CD14-positive monocyte (primary cell): ENCODE results near the gene IP6K2. TPM values are rescaled to one million over a fixed set of nuclear protein-coding genes. Genes with fewer than 3 reads are reported as not detected.

Experiments
- DNase-seq, 3 donors: peaks; one replicate each; pipeline ENCODE4 v3.0.0-alpha.2; 2011 to 2022
- H2AFZ ChIP-seq: 2 replicates; pipeline ENCODE4 v1.6.0; 2012; ENCODE audit warnings: mild to moderate bottlenecking, low read depth, low read length, inconsistent platforms; ENCODE audit not compliant: insufficient read depth, poor library complexity, severe bottlenecking
- H3K27ac ChIP-seq, 2 donors: 1 replicate in 1 of 2; 2 replicates in 1 of 2; pipeline ENCODE4 v1.5.1; 2012 to 2013; ENCODE audit warnings: low read length in 2 of 2, control low read depth in 1 of 2, inconsistent platforms in 1 of 2, low read depth in 1 of 2, mild to moderate bottlenecking in 1 of 2
- H3K27me3 ChIP-seq, 2 donors: one replicate each; pipeline versions ENCODE4 v1.6.0 to v1.6.1; 2011 to 2013; ENCODE audit warnings: low read length in 2 of 2; ENCODE audit not compliant: control insufficient read depth in 2 of 2, insufficient read depth in 2 of 2
- H3K36me3 ChIP-seq, 2 donors: replicated peaks in 1 of 2; 1 replicate in 1 of 2; 2 replicates in 1 of 2; pipeline versions ENCODE4 v1.5.1 to v1.6.1; 2012 to 2013; ENCODE audit warnings: low read length in 2 of 2, control low read depth in 1 of 2, inconsistent platforms in 1 of 2, mild to moderate bottlenecking in 1 of 2; ENCODE audit not compliant: insufficient read depth in 2 of 2, control insufficient read depth in 1 of 2
- H3K4me1 ChIP-seq, 2 donors: 1 replicate in 1 of 2; 2 replicates in 1 of 2; pipeline versions ENCODE4 v1.5.1 to v1.6.1; 2012 to 2013; ENCODE audit warnings: low read length in 2 of 2, control low read depth in 1 of 2, inconsistent platforms in 1 of 2, mild to moderate bottlenecking in 1 of 2, moderate library complexity in 1 of 2; ENCODE audit not compliant: insufficient read depth in 2 of 2, control insufficient read depth in 1 of 2
- H3K4me2 ChIP-seq: replicated peaks from 2 replicates; pipeline ENCODE3; 2012; ENCODE audit warnings: low read length, moderate library complexity, mild to moderate bottlenecking; ENCODE audit not compliant: poor library complexity, severe bottlenecking; ENCODE audit errors: extremely low read depth
- H3K4me3 ChIP-seq, 3 experiments: fragments of 200-600 bp in 1 of 3; sonication (generic) in 1 of 3; replicated peaks in 1 of 3; 1 replicate in 2 of 3; 2 replicates in 1 of 3; pipeline ENCODE4 v1.5.1; 2011 to 2013; ENCODE audit warnings: low read length in 3 of 3, mild to moderate bottlenecking in 3 of 3, control low read depth in 2 of 3, low read depth in 2 of 3, inconsistent platforms in 1 of 3, moderate library complexity in 1 of 3
- H3K79me2 ChIP-seq: 2 replicates; pipeline ENCODE4 v1.6.0; 2012; ENCODE audit warnings: mild to moderate bottlenecking, control low read depth, inconsistent platforms, low read length, moderate library complexity; ENCODE audit not compliant: insufficient read depth
- H3K9ac ChIP-seq: 2 replicates; pipeline ENCODE4 v1.6.0; 2017; ENCODE audit warnings: low read length, mild to moderate bottlenecking; ENCODE audit not compliant: insufficient read depth, poor library complexity, severe bottlenecking
- H3K9me3 ChIP-seq, 2 donors: replicated peaks in 1 of 2; 1 replicate in 1 of 2; 2 replicates in 1 of 2; pipeline versions ENCODE4 v1.5.1 to v1.6.1; 2012 to 2013; ENCODE audit warnings: low read length in 2 of 2, control low read depth in 1 of 2; ENCODE audit not compliant: control insufficient read depth in 1 of 2, insufficient read depth in 1 of 2
- H4K20me1 ChIP-seq: 2 replicates; pipeline ENCODE4 v1.6.0; 2012; ENCODE audit warnings: mild to moderate bottlenecking, low read length, control low read depth, moderate library complexity; ENCODE audit not compliant: insufficient read depth
- H3K27ac Mint-ChIP-seq, 7 donors: one replicate each; pipeline ENCODE4 v1.8.0; 2020; ENCODE audit warnings: mild to moderate bottlenecking in 7 of 7, mixed read lengths in 7 of 7, moderate library complexity in 6 of 7, inconsistent platforms in 2 of 7
- H3K27me3 Mint-ChIP-seq, 3 donors: one replicate each; pipeline ENCODE4 v1.8.0; 2021 to 2022; ENCODE audit warnings: low read depth in 3 of 3, mild to moderate bottlenecking in 3 of 3, mixed read lengths in 3 of 3, moderate library complexity in 3 of 3, inconsistent platforms in 1 of 3
- H3K36me3 Mint-ChIP-seq, 2 donors: one replicate each; pipeline ENCODE4 v1.8.0; 2020; ENCODE audit warnings: mixed read lengths in 2 of 2, inconsistent platforms in 1 of 2, mild to moderate bottlenecking in 1 of 2
- H3K4me1 Mint-ChIP-seq: one replicate; pipeline ENCODE4 v1.8.0; 2020; ENCODE audit warnings: mild to moderate bottlenecking, mixed read lengths
- H3K4me3 Mint-ChIP-seq, 2 donors: one replicate each; pipeline ENCODE4 v1.8.0; 2020; ENCODE audit warnings: mild to moderate bottlenecking in 2 of 2, mixed read lengths in 2 of 2, moderate library complexity in 1 of 2
- H3K9me3 Mint-ChIP-seq, 7 donors: one replicate each; pipeline ENCODE4 v1.8.0; 2020 to 2022; ENCODE audit warnings: mixed read lengths in 7 of 7, mild to moderate bottlenecking in 6 of 7, moderate library complexity in 6 of 7, inconsistent platforms in 2 of 7
- CTCF ChIP-seq: fragments of 200-600 bp; IDR thresholded peaks from one replicate; pipeline ENCODE4 v1.8.0; 2022; ENCODE audit warnings: antibody characterized with exemption, mild to moderate bottlenecking
- WGBS: methylation state at CpG from one replicate; pipeline ENCODE4 v1.1.5; 2013; ENCODE audit warnings: missing lambda C conversion rate; ENCODE audit not compliant: insufficient coverage; 5-methylcytosine and 5-hydroxymethylcytosine counted together
- intact Hi-C, 2 donors: fragments of 100-400 bp; cut with micrococcal nuclease; formaldehyde crosslinking; loops; one replicate each; pipeline versions ENCODE4 v1.15.0 to v1.15.1; 2023
- polyA plus RNA-seq, 3 donors: library from polyadenylated mRNA; depleted of rRNA in 1 of 3; unstranded in 2 of 3; stranded (reverse) in 1 of 3; fragments of 300-500 nt in 2 of 3; fragments of >200 nt in 1 of 3; fragmentation: Illumina TruSeq in 2 of 3; gene quantifications; 1 replicate in 2 of 3; 2 replicates in 1 of 3; pipeline ENCODE4 v1.2.3, GENCODE V29; 2012 to 2021

IP6K2 gene
- polyA plus RNA-seq, 3 donors: 16.5 to 53.8 (median 18.7) TPM

GRCh38 chr3:48644898-48645760, 71.9 kb downstream of the IP6K2 start:
- Histone ChIP-seq H3K36me3 (no peaks in the 10 kb centered on the region), H3K27ac (no peak overlapping the region), H3K9me3 (no peaks in the 10 kb centered on the region), H3K4me2 (no peak overlapping the region), H3K9ac (no peak overlapping the region), H3K79me2 (no peaks in the 10 kb centered on the region), H3K4me1 (no peaks in the 10 kb centered on the region), H3K4me3 (no peak overlapping the region), H3K27me3 (no peaks in the 10 kb centered on the region), H4K20me1 (no peaks in the 10 kb centered on the region), H2AFZ (no peak overlapping the region)
- intact Hi-C loops: no loop called here
- H3K4me3 Mint-ChIP-seq: no peak overlapping the region
- WGBS: 93% methylated on average over 13 of the region's 22 CpGs
- H3K4me1 Mint-ChIP-seq: no peaks in the 10 kb centered on the region
- no peaks in the 10 kb centered on the region for H3K36me3 Mint-ChIP-seq
- H3K27me3 Mint-ChIP-seq: peaks cover 0 to 6% (median 0%) of the 10 kb centered on the region in 3 donors
- no peak for TF ChIP-seq CTCF
- DNase-seq: no peak
- H3K27ac Mint-ChIP-seq: peak overlapping the region in 2 of 7 donors; percentile 35 to 71
- H3K9me3 Mint-ChIP-seq: no peaks in the 10 kb centered on the region

DNA sequence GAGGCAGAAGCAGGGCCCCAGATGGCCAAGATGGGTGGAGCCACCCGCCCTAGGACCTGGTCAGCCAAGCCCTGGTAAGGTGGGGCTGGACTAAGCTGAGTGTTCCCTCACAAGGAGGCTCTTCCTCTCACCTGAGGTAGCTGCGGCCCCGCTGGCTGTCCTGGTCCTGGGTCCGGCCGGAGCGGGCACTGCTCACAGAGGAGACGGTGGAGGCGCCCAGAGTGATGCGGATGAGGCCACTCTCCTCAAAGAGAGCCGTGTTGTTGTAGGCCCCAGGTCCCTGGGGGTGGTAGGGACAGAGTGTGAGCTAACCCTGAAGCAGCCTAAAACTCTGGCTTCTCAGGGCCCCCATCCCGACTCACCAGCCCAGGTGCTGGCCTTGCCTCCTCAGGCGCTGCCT, 74.4 kb downstream of the IP6K2 start:
- no peak overlapping the region for H3K27ac ChIP-seq
- peaks cover 2 to 5% (median 2%) of the 10 kb centered on the region in 3 donors for H3K27me3 Mint-ChIP-seq
- H3K9ac ChIP-seq: no peak overlapping the region
- H2AFZ ChIP-seq: no peak overlapping the region
- no peak for TF ChIP-seq CTCF
- no peak overlapping the region for H3K27ac Mint-ChIP-seq
- H3K9me3 Mint-ChIP-seq: no peaks in the 10 kb centered on the region
- H3K4me1 Mint-ChIP-seq: no peaks in the 10 kb centered on the region
- no peak for DNase-seq
- no peak overlapping the region for H3K4me3 Mint-ChIP-seq
- no peaks in the 10 kb centered on the region for H3K27me3 ChIP-seq
- no peaks in the 10 kb centered on the region for H3K4me1 ChIP-seq
- H3K4me3 ChIP-seq: no peak overlapping the region
- WGBS: 99% methylated on average over 9 of the region's 12 CpGs
- H3K9me3 ChIP-seq: no peaks in the 10 kb centered on the region
- no peaks in the 10 kb centered on the region for H3K36me3 ChIP-seq
- H3K79me2 ChIP-seq: no peaks in the 10 kb centered on the region
- H3K4me2 ChIP-seq: no peak overlapping the region
- H4K20me1 ChIP-seq: no peaks in the 10 kb centered on the region
- intact Hi-C loops: no loop called here
- H3K36me3 Mint-ChIP-seq: no peaks in the 10 kb centered on the region
